GM13977 (cell line): ENCODE measurements around the gene SUCLA2.

Source experiments
- DNase-seq: peaks from one replicate; pipeline ENCODE4 v3.0.0; 2012; ENCODE audit warnings: low spot score
- CTCF ChIP-seq: IDR thresholded peaks from 2 replicates; pipeline ENCODE4 v1.5.1; 2012; ENCODE audit warnings: mild to moderate bottlenecking, control low read depth; ENCODE audit not compliant: insufficient read depth; ENCODE audit errors: extremely low read depth, missing control alignments
- in situ Hi-C: fragments of 300-500 bp; cut with MboI; formaldehyde crosslinking; loops from one replicate; pipeline ENCODE4 v1.12.0; 2022; ENCODE audit warnings: low sequenced_read_pairs, low pct_unique_long_range_greater_than_20kb, mixed read lengths, inconsistent platforms; ENCODE audit not compliant: unreplicated experiment

Gene SUCLA2

GRCh38 chr13:47917022-47917574 is 84.0 kb downstream of the SUCLA2 start:
- TF ChIP-seq CTCF, result no peak
- no peak for DNase-seq

GRCh38 chr13:47908197-47908902 is 92.7 kb downstream of the SUCLA2 start:
- TF ChIP-seq CTCF, result no peak
- DNase-seq, result no peak
- in situ Hi-C loops, result no loop called here

More at GRCh38 chr13:47917022-47917574, 84.0 kb downstream of the SUCLA2 start:
- in situ Hi-C loops, result no loop called here

GRCh38 chr13:47904891-47905290 is 96.2 kb downstream of the SUCLA2 start:
- DNase-seq, result no peak
- in situ Hi-C loops, result no loop called here

GRCh38 chr13:47904241-47904640 is 96.8 kb downstream of the SUCLA2 start:
- DNase-seq, result no peak
- no peak for TF ChIP-seq CTCF
- in situ Hi-C loops, result no loop called here

More at GRCh38 chr13:47904891-47905290, 96.2 kb downstream of the SUCLA2 start:
- TF ChIP-seq CTCF, result no peak

- DNase-seq, result peak; percentile 12
- in situ Hi-C loops, result no loop called here
- no peak for TF ChIP-seq CTCF
Observed at GRCh38 chr13:47903836-47904235, 97.2 kb downstream of the SUCLA2 start.

GRCh38 chr13:47901441-47901840 is 99.6 kb downstream of the SUCLA2 start:
- in situ Hi-C loops, result no loop called here
- TF ChIP-seq CTCF, result no peak
- no peak for DNase-seq
